GM10266 (cell line): Measurements from ENCODE around the gene OSBPL1A.

Source experiments
- DNase-seq: peaks from one replicate; pipeline ENCODE4 v3.0.0; 2012; ENCODE audit errors: extremely low spot score
- TF ChIP-seq, protein P1 (sequence below): IDR thresholded peaks from 2 replicates; pipeline ENCODE4 v1.5.1; 2012; ENCODE audit warnings: mild to moderate bottlenecking, low read depth; ENCODE audit not compliant: control insufficient read depth, insufficient read depth; ENCODE audit errors: missing control alignments

Gene OSBPL1A

DNA sequence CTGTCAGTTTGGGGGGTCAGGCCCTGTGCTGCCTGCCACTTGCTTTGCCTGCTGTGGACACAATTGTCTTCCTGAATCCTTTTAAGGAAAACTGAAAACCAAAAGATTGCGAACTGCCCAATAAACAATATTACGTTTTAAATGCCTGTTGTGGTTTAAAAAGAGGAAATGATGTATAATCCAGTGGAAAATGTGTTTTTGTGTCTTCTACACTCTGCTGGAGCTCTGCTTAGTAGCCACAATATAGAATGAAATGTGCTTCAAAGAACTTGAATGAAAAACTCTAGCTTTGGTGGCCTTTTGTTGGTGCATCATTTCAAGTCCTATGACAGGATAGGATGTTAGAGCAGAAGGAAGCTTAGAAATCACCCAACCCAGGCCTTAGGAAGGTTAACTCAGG, 282.0 kb downstream of the OSBPL1A start:
- TF ChIP-seq, protein P1, sequence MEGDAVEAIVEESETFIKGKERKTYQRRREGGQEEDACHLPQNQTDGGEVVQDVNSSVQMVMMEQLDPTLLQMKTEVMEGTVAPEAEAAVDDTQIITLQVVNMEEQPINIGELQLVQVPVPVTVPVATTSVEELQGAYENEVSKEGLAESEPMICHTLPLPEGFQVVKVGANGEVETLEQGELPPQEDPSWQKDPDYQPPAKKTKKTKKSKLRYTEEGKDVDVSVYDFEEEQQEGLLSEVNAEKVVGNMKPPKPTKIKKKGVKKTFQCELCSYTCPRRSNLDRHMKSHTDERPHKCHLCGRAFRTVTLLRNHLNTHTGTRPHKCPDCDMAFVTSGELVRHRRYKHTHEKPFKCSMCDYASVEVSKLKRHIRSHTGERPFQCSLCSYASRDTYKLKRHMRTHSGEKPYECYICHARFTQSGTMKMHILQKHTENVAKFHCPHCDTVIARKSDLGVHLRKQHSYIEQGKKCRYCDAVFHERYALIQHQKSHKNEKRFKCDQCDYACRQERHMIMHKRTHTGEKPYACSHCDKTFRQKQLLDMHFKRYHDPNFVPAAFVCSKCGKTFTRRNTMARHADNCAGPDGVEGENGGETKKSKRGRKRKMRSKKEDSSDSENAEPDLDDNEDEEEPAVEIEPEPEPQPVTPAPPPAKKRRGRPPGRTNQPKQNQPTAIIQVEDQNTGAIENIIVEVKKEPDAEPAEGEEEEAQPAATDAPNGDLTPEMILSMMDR: no peak
- DNase-seq: no peak

DNA sequence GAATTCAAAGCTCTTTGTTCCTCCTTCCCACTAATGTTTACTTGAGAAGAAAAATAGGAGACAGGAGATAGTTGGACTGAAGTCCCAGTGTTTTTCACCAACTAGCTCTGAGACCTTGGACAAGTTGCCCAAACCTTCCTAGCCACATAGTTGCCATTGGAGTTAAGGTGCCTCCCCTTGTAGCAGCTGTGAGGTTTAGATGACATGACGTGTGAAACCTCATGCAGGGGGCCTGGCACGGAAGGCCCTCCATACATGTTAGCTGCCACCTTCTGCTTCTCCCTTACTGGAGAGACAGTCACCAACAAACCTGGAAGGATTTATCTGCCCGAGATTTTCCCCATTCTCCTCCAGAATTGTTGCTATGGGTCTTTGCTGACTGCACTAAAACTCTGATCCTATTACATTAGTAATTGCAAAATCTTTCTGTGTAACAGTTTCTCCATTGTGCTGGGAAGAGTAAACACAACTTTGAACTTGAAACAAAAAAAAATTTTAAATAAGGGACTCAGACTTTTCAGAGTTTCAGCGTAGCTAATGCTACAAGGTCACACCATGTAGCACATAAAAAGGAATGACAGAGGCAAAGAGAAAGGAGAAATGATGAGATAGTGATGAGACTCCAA, 282.6 kb downstream of the OSBPL1A start:
- no peak for DNase-seq
- TF ChIP-seq, protein P1: no peak

DNA sequence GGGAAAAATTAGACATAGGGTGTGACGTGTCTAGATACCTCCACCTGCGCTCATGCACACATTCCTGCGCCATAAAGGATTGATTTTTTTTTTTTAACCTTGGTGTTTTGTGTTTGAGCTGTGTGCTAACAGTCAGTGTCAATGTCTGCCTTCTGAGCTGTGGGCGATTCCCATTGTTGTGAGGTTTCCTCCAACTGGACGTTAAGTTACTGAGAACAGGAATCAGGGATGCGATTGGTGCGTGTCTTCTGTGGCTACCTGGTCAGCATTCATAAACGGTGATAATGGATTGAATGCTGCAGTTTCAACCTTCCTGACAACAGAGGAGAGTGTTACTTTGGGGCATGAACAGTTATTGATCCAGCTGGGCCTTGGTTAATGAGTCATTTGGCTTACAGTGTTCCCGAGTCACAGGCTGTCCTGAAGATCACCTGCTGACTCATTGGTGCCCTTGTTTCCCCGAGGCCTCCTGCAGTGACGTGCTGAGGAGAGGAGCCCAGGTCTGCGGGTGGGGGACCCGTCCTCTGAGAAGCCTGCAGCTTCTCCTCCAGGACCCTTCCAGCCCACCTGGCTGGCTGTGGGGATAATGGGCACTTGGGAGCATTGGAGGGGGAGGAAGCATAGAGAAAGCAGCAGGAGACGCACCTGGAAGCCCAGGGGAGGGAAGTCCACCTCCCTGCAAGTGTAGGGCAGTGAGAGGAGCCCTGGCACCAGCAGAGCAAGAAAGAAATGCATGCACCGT, 284.6 kb downstream of the OSBPL1A start:
- TF ChIP-seq, protein P1: no peak
- DNase-seq: no peak

DNA sequence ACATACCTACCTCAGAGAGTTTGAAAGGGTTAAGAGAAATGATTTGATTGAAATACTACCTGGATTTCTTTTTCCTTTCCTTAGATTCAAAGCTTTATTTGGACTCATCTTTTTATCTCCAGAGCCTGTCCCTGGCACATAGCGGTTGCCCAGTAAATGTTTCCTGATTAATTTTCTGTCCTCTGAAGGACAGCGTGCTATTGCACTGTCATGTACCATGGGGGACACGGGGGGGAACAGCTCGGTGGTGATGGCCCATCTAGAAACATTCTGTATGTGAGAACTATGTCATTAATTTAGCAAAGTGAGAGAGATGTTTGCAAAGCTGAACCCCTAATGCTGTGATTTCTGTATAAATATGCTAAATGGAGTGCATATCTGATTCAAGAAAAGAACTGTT, 285.2 kb downstream of the OSBPL1A start:
- DNase-seq: no peak
- TF ChIP-seq, protein P1: no peak
